Measurements from ENCODE around the gene ATP5F1D.
"Not testable (repeated sequence)": the region's sequence is repeated elsewhere in the genome, so short reads cannot be mapped to it uniquely, and the experiment has no call there.

ATP5F1D gene

GRCh38 chr19:1241417-1242095, at the start of gene ATP5F1D:
Gene ATP5F1D, plus strand, starts transcription at chr19:1241751. Its CDS starts 100 bp downstream, at chr19:1241851.
- DNase-seq, result peak; percentile 71

- no peak for DNase-seq
Observed at GRCh38 chr19:1199531-1199930, 42.0 kb upstream of the ATP5F1D start.

- not testable (repeated sequence) for DNase-seq
Observed at GRCh38 chr19:1200614-1201013, 40.9 kb upstream of the ATP5F1D start.

GRCh38 chr19:1205114-1206099, 36.1 kb upstream of the ATP5F1D start, which contains the start of gene STK11:
Gene STK11, plus strand, starts transcription at chr19:1205778. Its CDS starts 1,136 bp downstream, at chr19:1206914.
- DNase-seq, result peak; percentile 90

- DNase-seq, result no peak
Observed at GRCh38 chr19:1206150-1206863, 35.2 kb upstream of the ATP5F1D start.

- DNase-seq, result no peak
Observed at GRCh38 chr19:1206864-1207450, 34.6 kb upstream of the ATP5F1D start.

GRCh38 chr19:1208830-1209229, 32.7 kb upstream of the ATP5F1D start:
- DNase-seq, result not testable (repeated sequence)

- no peak for DNase-seq
Observed at GRCh38 chr19:1210227-1210538, 31.4 kb upstream of the ATP5F1D start.

- DNase-seq, result no peak
Observed at GRCh38 chr19:1211494-1212234, 29.9 kb upstream of the ATP5F1D start.

- DNase-seq, result no peak
Observed at GRCh38 chr19:1213391-1214286, 27.9 kb upstream of the ATP5F1D start.

- DNase-seq, result no peak
Observed at GRCh38 chr19:1214299-1214861, 27.2 kb upstream of the ATP5F1D start.

GRCh38 chr19:1214862-1215731, 26.5 kb upstream of the ATP5F1D start:
- no peak for DNase-seq

- no peak for DNase-seq
Observed at GRCh38 chr19:1216756-1217155, 24.8 kb upstream of the ATP5F1D start.

- no peak for DNase-seq
Observed at GRCh38 chr19:1217366-1217765, 24.2 kb upstream of the ATP5F1D start.

GRCh38 chr19:1218751-1219567, 22.6 kb upstream of the ATP5F1D start:
- no peak for DNase-seq

GRCh38 chr19:1219786-1220476, 21.6 kb upstream of the ATP5F1D start:
- no peak for DNase-seq

- no peak for DNase-seq
Observed at GRCh38 chr19:1220477-1220930, 21.0 kb upstream of the ATP5F1D start.
